HepG2 (cell line): ENCODE results near the gene DYNLT2B. TPM values are rescaled to one million over a fixed set of nuclear protein-coding genes. Genes with fewer than 3 reads are reported as not detected.

Source experiments
- FLYWCH1 ChIP-seq: sonication (generic); formaldehyde crosslinking; IDR thresholded peaks from 2 replicates; pipeline ENCODE4 v1.8.1; 2023; ENCODE audit warnings: mild to moderate bottlenecking, missing genetic modification reagents
- GPN1 ChIP-seq: sonication (generic); formaldehyde crosslinking; IDR thresholded peaks from 2 replicates; pipeline ENCODE4 v1.5.1; 2020; ENCODE audit warnings: missing genetic modification reagents, borderline replicate concordance
- HNF4G ChIP-seq, 2 experiments: sonication (generic) in 1 of 2; formaldehyde crosslinking in 1 of 2; IDR thresholded peaks; 2 replicates each; pipeline versions ENCODE4 v1.4.0 to v1.6.1; 2011 to 2020; ENCODE audit warnings: borderline replicate concordance in 2 of 2, low read depth in 2 of 2, mild to moderate bottlenecking in 2 of 2, low read length in 1 of 2, missing genetic modification reagents in 1 of 2, moderate library complexity in 1 of 2
- JDP2 ChIP-seq: sonication (generic); formaldehyde crosslinking; IDR thresholded peaks from 2 replicates; pipeline ENCODE4 v1.8.1; 2022; ENCODE audit warnings: missing genetic modification reagents, borderline replicate concordance
- MZF1 ChIP-seq: sonication (generic); formaldehyde crosslinking; IDR thresholded peaks from 2 replicates; pipeline ENCODE4 v1.8.1; 2023; ENCODE audit warnings: mild to moderate bottlenecking, missing genetic modification reagents, borderline replicate concordance
- POLR2A ChIP-seq, 2 experiments: IDR thresholded peaks; 2 replicates each; pipeline ENCODE4 v1.6.1; 2011; ENCODE audit warnings: low read depth in 2 of 2, low read length in 2 of 2, mild to moderate bottlenecking in 1 of 2, moderate library complexity in 1 of 2; ENCODE audit not compliant: insufficient read depth in 1 of 2
- SNAPC5 ChIP-seq: sonication (generic); formaldehyde crosslinking; IDR thresholded peaks from 2 replicates; pipeline ENCODE4 v1.8.1; 2023; ENCODE audit warnings: mild to moderate bottlenecking, missing genetic modification reagents, borderline replicate concordance
- SP4 ChIP-seq: sonication (generic); formaldehyde crosslinking; IDR thresholded peaks from 2 replicates; pipeline ENCODE4 v1.8.1; 2023; ENCODE audit warnings: mild to moderate bottlenecking, missing genetic modification reagents
- THYN1 ChIP-seq: sonication (generic); formaldehyde crosslinking; IDR thresholded peaks from 2 replicates; pipeline ENCODE4 v1.8.1; 2023; ENCODE audit warnings: low read depth, mild to moderate bottlenecking, moderate library complexity, missing genetic modification reagents, borderline replicate concordance
- ZNF138 ChIP-seq: sonication (generic); formaldehyde crosslinking; IDR thresholded peaks from 2 replicates; pipeline ENCODE4 v1.5.0; 2020; ENCODE audit warnings: mild to moderate bottlenecking, low read depth, missing genetic modification reagents
- ZNF513 ChIP-seq: sonication (generic); formaldehyde crosslinking; conservative IDR thresholded peaks from 2 replicates; pipeline ENCODE4 v1.5.0; 2020; ENCODE audit warnings: missing genetic modification reagents
- ZNF577 ChIP-seq: sonication (generic); formaldehyde crosslinking; IDR thresholded peaks from 2 replicates; pipeline ENCODE4 v1.4.0; 2020; ENCODE audit warnings: mild to moderate bottlenecking, low read depth, missing genetic modification reagents, borderline replicate concordance
- polyA plus RNA-seq, 8 experiments: library from polyadenylated mRNA; depleted of rRNA in 3 of 8; stranded (reverse) in 7 of 8; unstranded in 1 of 8; fragments of >200 nt; fragmentation: Illumina TruSeq in 4 of 8; extraction: Trizol in 4 of 8; gene quantifications; 2 replicates each; pipeline versions ENCODE4 v1.2.1 to v1.2.3, GENCODE V29; 2011 to 2016; ENCODE audit warnings: low read depth in 4 of 8, missing spikeins in 1 of 8, mixed read lengths in 1 of 8; ENCODE audit not compliant: insufficient read depth in 1 of 8
- total RNA-seq, 5 experiments: library from RNA; depleted of rRNA; stranded (reverse); fragments of >200 nt; fragmentation: Illumina TruSeq; extraction: Trizol; gene quantifications; 2 replicates each; pipeline ENCODE4 v1.2.3, GENCODE V29; 2016; ENCODE audit warnings: low read depth in 1 of 5
- TF ChIP-seq, protein P1 (sequence below): sonication (generic); formaldehyde crosslinking; IDR thresholded peaks from 2 replicates; pipeline ENCODE4 v1.5.0; 2020; ENCODE audit warnings: mild to moderate bottlenecking, missing genetic modification reagents
- TF ChIP-seq, protein P2 (sequence below): sonication (generic); formaldehyde crosslinking; IDR thresholded peaks from 2 replicates; pipeline ENCODE4 v1.4.0; 2020; ENCODE audit warnings: mild to moderate bottlenecking, missing genetic modification reagents
- TF ChIP-seq, protein P3 (sequence below): IDR thresholded peaks from 2 replicates; pipeline ENCODE4 v1.6.1; 2012; ENCODE audit warnings: low read depth, low read length, improper control_type of control experiment
- TF ChIP-seq, protein P4 (sequence below): sonication (generic); formaldehyde crosslinking; IDR thresholded peaks from 2 replicates; pipeline ENCODE4 v1.5.1; 2020; ENCODE audit warnings: missing genetic modification reagents, mild to moderate bottlenecking, borderline replicate concordance
- TF ChIP-seq, protein P5 (sequence below): sonication (generic); formaldehyde crosslinking; IDR thresholded peaks from 2 replicates; pipeline ENCODE4 v1.5.1; 2020; ENCODE audit warnings: missing genetic modification reagents, mild to moderate bottlenecking, borderline replicate concordance

Gene DYNLT2B
- total and polyA plus RNA-seq, 2 of the 13 experiments (the other 11 are each of a cell fraction or from before 2014, with no cell fraction given): 4.0 to 7.0 TPM

- TF ChIP-seq SP4 (CRISPR knock-in tag): peak; percentile 67; the same call in 1 of the 2 replicates
- TF ChIP-seq, protein P1, sequence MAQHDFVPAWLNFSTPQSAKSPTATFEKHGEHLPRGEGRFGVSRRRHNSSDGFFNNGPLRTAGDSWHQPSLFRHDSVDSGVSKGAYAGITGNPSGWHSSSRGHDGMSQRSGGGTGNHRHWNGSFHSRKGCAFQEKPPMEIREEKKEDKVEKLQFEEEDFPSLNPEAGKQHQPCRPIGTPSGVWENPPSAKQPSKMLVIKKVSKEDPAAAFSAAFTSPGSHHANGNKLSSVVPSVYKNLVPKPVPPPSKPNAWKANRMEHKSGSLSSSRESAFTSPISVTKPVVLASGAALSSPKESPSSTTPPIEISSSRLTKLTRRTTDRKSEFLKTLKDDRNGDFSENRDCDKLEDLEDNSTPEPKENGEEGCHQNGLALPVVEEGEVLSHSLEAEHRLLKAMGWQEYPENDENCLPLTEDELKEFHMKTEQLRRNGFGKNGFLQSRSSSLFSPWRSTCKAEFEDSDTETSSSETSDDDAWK (CRISPR knock-in tag): no peak
- TF ChIP-seq ZNF577: no peak
- TF ChIP-seq THYN1 (CRISPR knock-in tag): no peak
- TF ChIP-seq, protein P2, sequence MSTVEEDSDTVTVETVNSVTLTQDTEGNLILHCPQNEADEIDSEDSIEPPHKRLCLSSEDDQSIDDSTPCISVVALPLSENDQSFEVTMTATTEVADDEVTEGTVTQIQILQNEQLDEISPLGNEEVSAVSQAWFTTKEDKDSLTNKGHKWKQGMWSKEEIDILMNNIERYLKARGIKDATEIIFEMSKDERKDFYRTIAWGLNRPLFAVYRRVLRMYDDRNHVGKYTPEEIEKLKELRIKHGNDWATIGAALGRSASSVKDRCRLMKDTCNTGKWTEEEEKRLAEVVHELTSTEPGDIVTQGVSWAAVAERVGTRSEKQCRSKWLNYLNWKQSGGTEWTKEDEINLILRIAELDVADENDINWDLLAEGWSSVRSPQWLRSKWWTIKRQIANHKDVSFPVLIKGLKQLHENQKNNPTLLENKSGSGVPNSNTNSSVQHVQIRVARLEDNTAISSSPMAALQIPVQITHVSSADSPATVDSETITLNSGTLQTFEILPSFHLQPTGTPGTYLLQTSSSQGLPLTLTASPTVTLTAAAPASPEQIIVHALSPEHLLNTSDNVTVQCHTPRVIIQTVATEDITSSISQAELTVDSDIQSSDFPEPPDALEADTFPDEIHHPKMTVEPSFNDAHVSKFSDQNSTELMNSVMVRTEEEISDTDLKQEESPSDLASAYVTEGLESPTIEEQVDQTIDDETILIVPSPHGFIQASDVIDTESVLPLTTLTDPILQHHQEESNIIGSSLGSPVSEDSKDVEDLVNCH (CRISPR knock-in tag): no peak
- TF ChIP-seq ZNF138 (CRISPR knock-in tag): no peak
- no peak for TF ChIP-seq GPN1 (CRISPR knock-in tag)
- TF ChIP-seq, protein P3, sequence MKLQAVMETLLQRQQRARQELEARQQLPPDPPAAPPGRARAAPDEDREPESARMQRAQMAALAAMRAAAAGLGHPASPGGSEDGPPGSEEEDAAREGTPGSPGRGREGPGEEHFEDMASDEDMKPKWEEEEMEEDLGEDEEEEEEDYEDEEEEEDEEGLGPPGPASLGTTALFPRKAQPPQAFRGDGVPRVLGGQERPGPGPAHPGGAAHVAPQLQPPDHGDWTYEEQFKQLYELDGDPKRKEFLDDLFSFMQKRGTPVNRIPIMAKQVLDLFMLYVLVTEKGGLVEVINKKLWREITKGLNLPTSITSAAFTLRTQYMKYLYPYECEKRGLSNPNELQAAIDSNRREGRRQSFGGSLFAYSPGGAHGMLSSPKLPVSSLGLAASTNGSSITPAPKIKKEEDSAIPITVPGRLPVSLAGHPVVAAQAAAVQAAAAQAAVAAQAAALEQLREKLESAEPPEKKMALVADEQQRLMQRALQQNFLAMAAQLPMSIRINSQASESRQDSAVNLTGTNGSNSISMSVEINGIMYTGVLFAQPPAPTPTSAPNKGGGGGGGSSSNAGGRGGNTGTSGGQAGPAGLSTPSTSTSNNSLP: no peak
- peak; percentile 63 to 89 for TF ChIP-seq POLR2A (IDR thresholded peaks at IDR 0.05; ENCODE audit: insufficient read depth in 1 of 2, low read depth in 2 of 2, low read length in 2 of 2)
- TF ChIP-seq MZF1 (CRISPR knock-in tag): no peak
- TF ChIP-seq ZNF513: no peak
- TF ChIP-seq, protein P4, sequence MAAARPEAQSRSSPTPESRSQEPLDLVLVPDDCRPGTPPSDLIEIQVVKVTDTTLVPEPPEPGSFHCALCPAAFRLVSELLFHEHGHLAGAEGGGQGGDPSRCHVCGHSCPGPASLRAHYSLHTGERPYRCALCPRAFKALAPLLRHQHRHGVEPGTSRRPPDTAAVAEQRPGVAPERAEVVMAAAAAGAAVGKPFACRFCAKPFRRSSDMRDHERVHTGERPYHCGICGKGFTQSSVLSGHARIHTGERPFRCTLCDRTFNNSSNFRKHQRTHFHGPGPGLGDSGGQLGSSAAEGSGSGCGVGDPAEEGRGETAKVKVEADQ (CRISPR knock-in tag): peak; percentile 44; the same call in 1 of the 2 replicates
- TF ChIP-seq, protein P5, sequence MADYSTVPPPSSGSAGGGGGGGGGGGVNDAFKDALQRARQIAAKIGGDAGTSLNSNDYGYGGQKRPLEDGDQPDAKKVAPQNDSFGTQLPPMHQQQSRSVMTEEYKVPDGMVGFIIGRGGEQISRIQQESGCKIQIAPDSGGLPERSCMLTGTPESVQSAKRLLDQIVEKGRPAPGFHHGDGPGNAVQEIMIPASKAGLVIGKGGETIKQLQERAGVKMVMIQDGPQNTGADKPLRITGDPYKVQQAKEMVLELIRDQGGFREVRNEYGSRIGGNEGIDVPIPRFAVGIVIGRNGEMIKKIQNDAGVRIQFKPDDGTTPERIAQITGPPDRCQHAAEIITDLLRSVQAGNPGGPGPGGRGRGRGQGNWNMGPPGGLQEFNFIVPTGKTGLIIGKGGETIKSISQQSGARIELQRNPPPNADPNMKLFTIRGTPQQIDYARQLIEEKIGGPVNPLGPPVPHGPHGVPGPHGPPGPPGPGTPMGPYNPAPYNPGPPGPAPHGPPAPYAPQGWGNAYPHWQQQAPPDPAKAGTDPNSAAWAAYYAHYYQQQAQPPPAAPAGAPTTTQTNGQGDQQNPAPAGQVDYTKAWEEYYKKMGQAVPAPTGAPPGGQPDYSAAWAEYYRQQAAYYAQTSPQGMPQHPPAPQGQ (CRISPR knock-in tag): no peak
- no peak for TF ChIP-seq SNAPC5 (CRISPR knock-in tag)
- no peak for TF ChIP-seq JDP2 (CRISPR knock-in tag)
- no peak for TF ChIP-seq HNF4G (IDR thresholded peaks at IDR 0.05; ENCODE audit: borderline replicate concordance, low read depth, low read length)
- no peak for TF ChIP-seq HNF4G (CRISPR knock-in tag; IDR thresholded peaks at IDR 0.05; ENCODE audit: borderline replicate concordance, low read depth)
- no peak for TF ChIP-seq FLYWCH1 (CRISPR knock-in tag)
Observed at GRCh38 chr3:196317687-196318467, at the start of gene DYNLT2B (continued).
